T-cell (primary cell): ENCODE results near the gene TMBIM4. TPM values are rescaled to one million over a fixed set of nuclear protein-coding genes. Genes with fewer than 3 reads are reported as not detected.
A peak's percentile ranks its signal among the peaks of the same experiment; 100 is the strongest.
"Not testable (repeated sequence)": the region's sequence is repeated elsewhere in the genome, so short reads cannot be mapped to it uniquely, and the experiment has no call there.

Source experiments
- ATAC-seq, 4 experiments: fragments of 200-7000 bp in 3 of 4; fragments of 150-1000 bp in 1 of 4; cut with Tn5 transposase; replicated peaks in 1 of 4; 1 replicate in 3 of 4; 2 replicates in 1 of 4; pipeline ENCODE4 v1.10.0; 2021; ENCODE audit warnings: moderate library complexity in 3 of 4, mild to moderate bottlenecking in 2 of 4, moderate number of reproducible peaks in 1 of 4
- CTCF ChIA-PET, 2 donors: fragments of 300-600 bp; sonication (Branson Sonifier 250); formaldehyde crosslinking; loops; one replicate each; lab custom pipeline; 2022; ENCODE audit warnings: antibody characterized with exemption in 2 of 2; lab: Charles Lee
- POLR2A ChIA-PET, 2 donors: fragments of 300-600 bp; sonication (Branson Sonifier 250); formaldehyde crosslinking; loops; one replicate each; lab custom pipeline; 2022; ENCODE audit warnings: antibody characterized with exemption in 2 of 2; lab: Charles Lee
- DNase-seq, 35 experiments: peaks; one replicate each; pipeline versions ENCODE4 v3.0.0 to v3.0.0-alpha.2; 2013 to 2023
- H3K27ac ChIP-seq: one replicate; pipeline ENCODE4 v1.5.1; 2013; ENCODE audit warnings: low read length
- H3K27me3 ChIP-seq, 2 experiments: replicated peaks in 1 of 2; 1 replicate in 1 of 2; 2 replicates in 1 of 2; pipeline versions ENCODE4 v1.6.1 to v1.7.0; 2013; ENCODE audit warnings: low read length in 1 of 2, mixed read lengths in 1 of 2; ENCODE audit not compliant: control insufficient read depth in 2 of 2, insufficient read depth in 2 of 2; ENCODE audit errors: extremely low read depth in 1 of 2
- H3K36me3 ChIP-seq, 2 donors: 1 replicate in 1 of 2; 2 replicates in 1 of 2; pipeline versions ENCODE4 v1.6.1 to v1.7.0; 2013; ENCODE audit warnings: low read length in 1 of 2; ENCODE audit not compliant: control insufficient read depth in 2 of 2, insufficient read depth in 1 of 2; ENCODE audit errors: extremely low read depth in 1 of 2
- H3K4me1 ChIP-seq, 2 experiments: 1 replicate in 1 of 2; 2 replicates in 1 of 2; pipeline versions ENCODE4 v1.6.1 to v1.7.0; 2013; ENCODE audit warnings: low read length in 2 of 2, mixed read lengths in 1 of 2; ENCODE audit not compliant: insufficient read depth in 2 of 2, control insufficient read depth in 1 of 2; ENCODE audit errors: extremely low read depth in 1 of 2
- H3K4me3 ChIP-seq, 2 donors: 1 replicate in 1 of 2; 2 replicates in 1 of 2; pipeline versions ENCODE4 v1.5.1 to v1.7.0; 2013; ENCODE audit warnings: mild to moderate bottlenecking in 2 of 2, low read length in 1 of 2, moderate library complexity in 1 of 2; ENCODE audit not compliant: control insufficient read depth in 1 of 2; ENCODE audit errors: extremely low read depth in 1 of 2
- H3K9me3 ChIP-seq: 2 replicates; pipeline ENCODE4 v1.7.0; 2013
- H3K27ac Mint-ChIP-seq, 2 donors: one replicate each; pipeline ENCODE4 v1.8.0; 2020 to 2021; ENCODE audit warnings: mild to moderate bottlenecking in 2 of 2, mixed read lengths in 2 of 2
- H3K27me3 Mint-ChIP-seq, 2 donors: one replicate each; pipeline ENCODE4 v1.8.0; 2021 to 2022; ENCODE audit warnings: mixed read lengths in 2 of 2
- H3K36me3 Mint-ChIP-seq: one replicate; pipeline ENCODE4 v1.8.0; 2021; ENCODE audit warnings: mixed read lengths
- H3K4me1 Mint-ChIP-seq, 3 donors: one replicate each; pipeline ENCODE4 v1.8.0; 2020 to 2022; ENCODE audit warnings: mixed read lengths in 3 of 3, mild to moderate bottlenecking in 1 of 3
- H3K4me3 Mint-ChIP-seq, 3 donors: one replicate each; pipeline ENCODE4 v1.8.0; 2020 to 2022; ENCODE audit warnings: mild to moderate bottlenecking in 3 of 3, mixed read lengths in 3 of 3, moderate library complexity in 3 of 3
- H3K9me3 Mint-ChIP-seq, 3 donors: one replicate each; pipeline ENCODE4 v1.8.0; 2020 to 2022; ENCODE audit warnings: mixed read lengths in 3 of 3
- WGBS: methylation state at CpG from one replicate; pipeline ENCODE4 v1.1.5; 2013; ENCODE audit warnings: missing lambda C conversion rate; ENCODE audit not compliant: insufficient coverage; 5-methylcytosine and 5-hydroxymethylcytosine counted together
- total RNA-seq, 35 experiments: library from RNA in 6 of 35; stranded (reverse) in 6 of 35; fragments of 120-200 nt in 1 of 35; gene quantifications; one replicate each; pipeline versions ENCODE4 v1.2.1 to v1.2.4 and lab custom pipeline; 2013 to 2026

Gene TMBIM4
- total RNA-seq, 5 donors from 2014 or later (not counting 1 experiment from before 2014, with no cell fraction given): 44.7 to 90.0 (median 76.7) TPM

DNA sequence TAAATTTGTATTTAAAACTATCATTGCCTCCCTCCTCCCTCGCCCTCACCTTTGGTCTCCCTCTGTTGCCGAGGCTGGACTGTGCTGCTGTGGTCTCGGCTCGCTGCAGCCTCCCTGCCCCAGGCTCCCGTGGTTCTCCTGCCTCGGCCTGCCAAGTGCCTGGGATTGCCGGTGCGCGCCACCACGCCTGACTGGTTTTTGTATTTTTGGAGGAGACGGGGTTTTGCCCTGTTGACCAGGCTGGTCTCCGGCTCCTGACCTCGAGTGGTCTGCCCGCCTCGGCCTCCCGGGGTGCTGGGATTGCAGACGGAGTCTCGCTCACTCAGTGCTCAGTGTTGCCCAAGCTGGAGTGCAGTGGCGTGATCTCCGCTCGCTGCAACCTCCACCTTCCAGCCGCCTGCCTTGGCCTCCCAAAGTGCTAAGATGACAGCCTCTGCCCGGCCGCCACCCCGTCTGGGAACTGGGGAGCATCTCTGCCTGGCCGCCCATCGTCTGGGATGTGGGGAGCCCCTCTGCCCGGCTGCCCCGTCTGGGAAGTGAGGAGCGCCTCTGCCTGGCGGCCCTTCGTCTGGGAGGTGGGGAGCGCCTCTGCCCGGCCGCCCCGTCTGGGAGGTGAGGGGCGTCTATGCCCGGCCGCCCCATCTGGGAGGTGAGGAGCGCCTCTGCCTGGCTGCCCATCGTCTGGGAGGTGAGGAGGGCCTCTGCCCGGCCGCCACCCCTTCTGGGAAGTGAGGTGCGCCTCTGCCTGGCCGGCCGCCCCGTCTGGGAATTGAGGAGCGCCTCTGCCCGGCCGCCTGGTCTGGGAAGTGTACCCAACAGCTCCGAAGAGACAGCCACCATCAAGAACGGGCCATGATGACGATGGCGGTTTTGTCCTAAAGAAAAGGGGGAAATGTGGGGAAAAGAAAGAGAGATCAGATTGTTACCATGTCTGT, 4.9 kb upstream of the TMBIM4 start:
- H3K4me3 ChIP-seq, H3K27ac ChIP-seq, ATAC-seq, H3K4me3 Mint-ChIP-seq, H3K36me3 Mint-ChIP-seq, DNase-seq, H3K36me3 ChIP-seq, H3K9me3 Mint-ChIP-seq, H3K27ac Mint-ChIP-seq, H3K4me1 ChIP-seq, H3K9me3 ChIP-seq, POLR2A ChIA-PET, H3K27me3 Mint-ChIP-seq: not testable (repeated sequence)
- CTCF ChIA-PET: interaction anchor here in 1 of 2 donors (0.8 kb wide), 1 partner anchor 35 kb away, joined by 3 read pairs; no protein-coding TSS in a partner anchor
- 92% methylated on average over 21 of the region's 54 CpGs for WGBS
- peaks cover 10 to 13% (median 11%) of the 10 kb centered on the region in 3 donors for H3K4me1 Mint-ChIP-seq
- peaks cover 0 to 11% of the 10 kb centered on the region in 2 experiments for H3K27me3 ChIP-seq

DNA sequence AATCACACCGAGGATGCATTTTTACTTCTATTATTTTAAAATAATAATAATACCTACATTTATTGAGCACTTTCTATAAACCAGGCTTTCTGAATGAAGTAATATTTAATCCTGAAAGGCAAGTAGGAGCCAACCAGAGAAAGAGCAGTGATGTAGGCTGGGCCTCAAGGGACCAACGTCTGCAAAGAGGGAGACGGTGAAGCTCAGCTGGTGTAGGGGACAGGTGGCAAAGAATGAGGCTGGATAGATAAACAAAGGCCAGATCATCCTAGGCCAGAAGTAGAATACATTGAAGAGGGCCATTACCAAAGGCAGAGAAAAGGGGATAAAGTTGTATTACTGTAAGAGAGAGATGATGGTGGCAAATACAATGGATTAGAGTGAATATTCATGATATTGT, 810 bp upstream of the TMBIM4 start:
- peaks cover 22% of the 10 kb centered on the region for H3K36me3 Mint-ChIP-seq
- POLR2A ChIA-PET: interaction anchor here in 1 of 2 donors (0.7 to 1.1 kb wide), 2 partner anchors 15 to 65 kb away, joined by 5 to 9 read pairs; no protein-coding TSS in a partner anchor
- H3K4me3 Mint-ChIP-seq: peak overlapping the region; percentile 90 to 96 (median 90)
- Histone ChIP-seq H3K36me3 (peaks cover 0 to 2% of the 10 kb centered on the region in 2 donors), H3K9me3 (peaks cover 2% of the 10 kb centered on the region), H3K4me1 (peaks cover 12 to 17% of the 10 kb centered on the region in 2 experiments), H3K4me3 (peak overlapping the region; percentile 96 to 99), H3K27me3 (peaks cover 0 to 11% of the 10 kb centered on the region in 2 experiments), H3K27ac (peak overlapping the region; percentile 99)
- H3K4me1 Mint-ChIP-seq: peaks cover 45 to 49% (median 46%) of the 10 kb centered on the region in 3 donors
- H3K27ac Mint-ChIP-seq: peak overlapping the region; percentile 98
- no peaks in the 10 kb centered on the region for H3K27me3 Mint-ChIP-seq
- CTCF ChIA-PET: interaction anchor here in 1 of 2 donors (0.6 to 2.7 kb wide), 2 partner anchors 39 to 148 kb away, joined by 3 to 22 read pairs; partner anchors contain the start of gene LLPH
- H3K9me3 Mint-ChIP-seq: peaks cover 0 to 5% (median 0%) of the 10 kb centered on the region in 3 donors
- DNase-seq: peak in 1 of 35 experiments; percentile 11
- 80% methylated on average over 2 of the region's 3 CpGs for WGBS
- ATAC-seq: no peak

DNA sequence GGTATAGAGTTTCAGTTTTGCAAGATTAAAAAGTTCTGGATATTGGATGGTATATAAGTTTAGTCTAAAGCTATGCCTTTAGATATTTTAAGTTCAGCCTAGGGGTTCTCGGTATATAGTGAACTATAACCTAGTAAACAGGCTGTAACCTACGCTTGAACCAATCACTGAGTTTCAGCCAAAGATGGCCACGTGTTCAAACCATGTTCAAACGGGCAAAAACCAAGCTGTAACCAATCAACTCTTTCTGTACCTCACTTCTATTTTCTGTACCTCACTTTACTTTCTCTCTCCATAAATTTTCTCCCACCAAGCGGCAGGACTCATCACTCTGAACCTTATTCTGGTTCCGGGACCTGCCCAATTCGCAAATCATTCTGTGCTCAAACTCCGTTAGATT, 1.4 kb downstream of the TMBIM4 start:
- no peaks in the 10 kb centered on the region for H3K27me3 Mint-ChIP-seq
- H3K4me1 Mint-ChIP-seq: peaks cover 65 to 71% (median 65%) of the 10 kb centered on the region in 3 donors
- H3K36me3 ChIP-seq: peaks cover 0 to 2% of the 10 kb centered on the region in 2 donors
- 77% methylated on average over 5 of the region's 8 CpGs for WGBS
- H3K4me3 Mint-ChIP-seq: peak overlapping the region; percentile 90 to 96 (median 90)
- ATAC-seq (no peak), DNase-seq (peak in 1 of 35 experiments; percentile 12)
- H3K27ac Mint-ChIP-seq: peak overlapping the region; percentile 98
- H3K27me3 ChIP-seq: peaks cover 0 to 3% of the 10 kb centered on the region in 2 experiments
- H3K9me3 Mint-ChIP-seq: peaks cover 0 to 14% (median 3%) of the 10 kb centered on the region in 3 donors
- H3K4me1 ChIP-seq: peaks cover 12 to 17% of the 10 kb centered on the region in 2 experiments
- H3K27ac ChIP-seq: peak overlapping the region; percentile 99
- peak overlapping the region; percentile 96 to 99 for H3K4me3 ChIP-seq
- POLR2A ChIA-PET: interaction anchor here (0.6 to 2.0 kb wide), 9 partner anchors 10 to 1498 kb away, joined by 3 to 40 read pairs (median 5); partner anchors contain the start of genes LLPH (in 2 of the 2) and HELB (in 1 of the 2)
- CTCF ChIA-PET: interaction anchor here (1.0 to 2.7 kb wide), 4 partner anchors 9 to 134 kb away, joined by 3 to 22 read pairs (median 6); partner anchors contain the start of genes HELB (in 1 of the 2) and LLPH (in 1 of the 2)
- peaks cover 42% of the 10 kb centered on the region for H3K36me3 Mint-ChIP-seq
- H3K9me3 ChIP-seq: peaks cover 2% of the 10 kb centered on the region

DNA sequence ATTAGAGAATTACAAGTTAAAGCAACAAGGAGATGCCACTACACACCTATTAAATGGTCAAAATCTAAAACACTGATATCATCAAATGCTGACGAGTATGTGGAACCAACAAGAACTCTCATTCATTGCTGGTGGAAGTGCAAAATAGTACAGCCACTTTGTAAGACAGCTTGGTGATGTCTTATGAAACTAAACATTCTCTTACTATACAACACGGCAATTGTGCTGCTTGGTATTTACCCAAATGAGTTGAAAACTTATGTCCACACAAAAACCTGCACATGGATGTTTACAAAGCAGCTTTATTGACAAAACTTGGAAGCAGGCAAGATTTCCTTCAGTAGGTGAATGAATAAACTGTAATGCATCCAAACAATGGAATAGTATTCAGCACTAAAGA, 3.2 kb downstream of the TMBIM4 start:
- ChIA-PET POLR2A (interaction anchor here (0.6 kb wide), 2 partner anchors 9 to 59 kb away, joined by 3 to 4 read pairs; no protein-coding TSS in a partner anchor), CTCF (no interaction called here)
- H3K27ac Mint-ChIP-seq: peak overlapping the region in 1 of 2 donors; percentile 40
- Histone ChIP-seq H3K27me3 (peaks cover 0 to 3% of the 10 kb centered on the region in 2 experiments), H3K9me3 (peaks cover 2% of the 10 kb centered on the region), H3K36me3 (peaks cover 0 to 2% of the 10 kb centered on the region in 2 donors), H3K4me3 (no peak overlapping the region), H3K4me1 (peaks cover 12 to 17% of the 10 kb centered on the region in 2 experiments), H3K27ac (no peak overlapping the region)
- H3K9me3 Mint-ChIP-seq: peaks cover 0 to 14% (median 3%) of the 10 kb centered on the region in 3 donors
- DNase-seq (no peak), ATAC-seq (no peak)
- H3K4me1 Mint-ChIP-seq: peaks cover 78 to 89% (median 79%) of the 10 kb centered on the region in 3 donors
- H3K4me3 Mint-ChIP-seq: peak overlapping the region in 1 of 3 donors; percentile 90
- peaks cover 52% of the 10 kb centered on the region for H3K36me3 Mint-ChIP-seq
- no peaks in the 10 kb centered on the region for H3K27me3 Mint-ChIP-seq
- WGBS: no CpG with 5 or more reads among the region's 2 CpGs

DNA sequence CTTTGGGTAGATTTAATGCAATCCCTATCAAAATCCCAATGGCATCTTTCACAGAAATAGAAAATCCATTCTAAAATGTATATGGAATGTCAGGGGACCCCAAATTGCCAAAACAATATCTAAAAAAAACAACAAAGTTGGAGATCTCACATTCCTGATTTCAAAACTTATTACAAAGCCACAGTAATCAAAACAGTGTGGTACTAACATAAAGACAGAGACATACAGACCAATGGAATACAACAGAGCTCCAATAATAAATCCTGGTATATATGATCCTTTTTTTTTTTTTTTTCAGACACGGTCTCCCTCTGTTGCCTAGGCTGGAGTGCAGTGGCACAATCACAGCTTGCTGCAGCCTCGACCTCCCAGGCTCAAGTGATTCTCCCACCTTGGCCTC, 4.7 kb downstream of the TMBIM4 start:
- peaks cover 9 to 11% of the 10 kb centered on the region in 2 experiments for H3K4me1 ChIP-seq
- no peak overlapping the region for H3K27ac Mint-ChIP-seq
- WGBS: no CpG with 5 or more reads among the region's 2 CpGs
- H3K9me3 Mint-ChIP-seq: peaks cover 0 to 14% (median 3%) of the 10 kb centered on the region in 3 donors
- H3K27me3 ChIP-seq: peaks cover 0 to 3% of the 10 kb centered on the region in 2 experiments
- peaks cover 77 to 82% (median 79%) of the 10 kb centered on the region in 3 donors for H3K4me1 Mint-ChIP-seq
- H3K4me3 ChIP-seq: no peak overlapping the region
- no peak overlapping the region for H3K4me3 Mint-ChIP-seq
- peaks cover 2% of the 10 kb centered on the region for H3K9me3 ChIP-seq
- no peaks in the 10 kb centered on the region for H3K27me3 Mint-ChIP-seq
- ATAC-seq (no peak), DNase-seq (no peak)
- peaks cover 65% of the 10 kb centered on the region for H3K36me3 Mint-ChIP-seq
- ChIA-PET POLR2A (no interaction called here), CTCF (no interaction called here)
- no peak overlapping the region for H3K27ac ChIP-seq
- H3K36me3 ChIP-seq: peaks cover 8 to 10% of the 10 kb centered on the region in 2 donors
